GM10266 (cell line): Measurements from ENCODE around the gene CEBPG.

Experiments
- DNase-seq: peaks from one replicate; pipeline ENCODE4 v3.0.0; 2012; ENCODE audit errors: extremely low spot score
- TF ChIP-seq, protein P1 (sequence below): IDR thresholded peaks from 2 replicates; pipeline ENCODE4 v1.5.1; 2012; ENCODE audit warnings: mild to moderate bottlenecking, low read depth; ENCODE audit not compliant: control insufficient read depth, insufficient read depth; ENCODE audit errors: missing control alignments

Gene CEBPG

DNA sequence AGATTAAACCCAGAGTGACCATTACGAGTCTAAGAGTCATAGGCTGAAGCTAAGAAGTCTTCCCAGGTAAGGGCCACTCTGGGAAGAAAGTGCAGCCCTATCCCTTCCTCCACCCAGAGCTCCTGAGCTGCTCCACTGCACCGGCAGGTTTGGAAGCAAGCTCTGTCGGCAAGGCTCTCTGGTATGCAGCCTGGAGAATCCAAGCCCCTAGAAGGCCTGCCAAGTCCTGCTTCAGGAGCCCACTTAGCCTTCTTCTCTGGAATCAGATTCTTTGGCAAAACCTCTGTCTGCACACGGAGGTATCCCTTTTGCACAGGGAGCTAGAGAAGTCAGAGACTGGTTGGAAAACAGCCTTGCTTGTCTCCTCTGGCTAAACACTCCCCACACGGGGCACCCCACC, 58.5 kb downstream of the CEBPG start:
- TF ChIP-seq, protein P1, sequence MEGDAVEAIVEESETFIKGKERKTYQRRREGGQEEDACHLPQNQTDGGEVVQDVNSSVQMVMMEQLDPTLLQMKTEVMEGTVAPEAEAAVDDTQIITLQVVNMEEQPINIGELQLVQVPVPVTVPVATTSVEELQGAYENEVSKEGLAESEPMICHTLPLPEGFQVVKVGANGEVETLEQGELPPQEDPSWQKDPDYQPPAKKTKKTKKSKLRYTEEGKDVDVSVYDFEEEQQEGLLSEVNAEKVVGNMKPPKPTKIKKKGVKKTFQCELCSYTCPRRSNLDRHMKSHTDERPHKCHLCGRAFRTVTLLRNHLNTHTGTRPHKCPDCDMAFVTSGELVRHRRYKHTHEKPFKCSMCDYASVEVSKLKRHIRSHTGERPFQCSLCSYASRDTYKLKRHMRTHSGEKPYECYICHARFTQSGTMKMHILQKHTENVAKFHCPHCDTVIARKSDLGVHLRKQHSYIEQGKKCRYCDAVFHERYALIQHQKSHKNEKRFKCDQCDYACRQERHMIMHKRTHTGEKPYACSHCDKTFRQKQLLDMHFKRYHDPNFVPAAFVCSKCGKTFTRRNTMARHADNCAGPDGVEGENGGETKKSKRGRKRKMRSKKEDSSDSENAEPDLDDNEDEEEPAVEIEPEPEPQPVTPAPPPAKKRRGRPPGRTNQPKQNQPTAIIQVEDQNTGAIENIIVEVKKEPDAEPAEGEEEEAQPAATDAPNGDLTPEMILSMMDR = no peak
- DNase-seq = no peak
